HepG2 (cell line): Measurements from ENCODE around the gene AREL1. TPM values are rescaled to one million over a fixed set of nuclear protein-coding genes. Genes with fewer than 3 reads are reported as not detected.

ENCODE experiments used
- ATAC-seq: fragments of 200-7000 bp; cut with Tn5 transposase; 3 replicates; pipeline ENCODE4 v1.9.1; 2020; ENCODE audit warnings: mild to moderate bottlenecking, moderate library complexity
- BruUV-seq: library from RNA; stranded (reverse); fragments of 400-500 nt; replicated peaks from 2 replicates; lab custom pipeline; 2021; lab: Mats Ljungman, UMichigan
- CTCF ChIA-PET: fragments of 300-600 bp; formaldehyde crosslinking; extraction: SDS; loops from one replicate; lab custom pipeline; 2021; ENCODE audit warnings: low total read pairs, inconsistent platforms, low intra/inter-chr PET ratio; lab: Yijun Ruan, JAX
- POLR2A ChIA-PET: fragments of 350-600 bp; sonication (Branson Sonifier 250); formaldehyde crosslinking; loops from one replicate; lab custom pipeline; 2020; ENCODE audit warnings: antibody characterized with exemption, inconsistent platforms; lab: Yijun Ruan, JAX
- DNase-seq: peaks from one replicate; pipeline ENCODE4 v3.0.0-alpha.2; 2015; ENCODE audit warnings: low spot score
- FAIRE-seq: peaks from 3 replicates; lab custom pipeline; 2011; peaks lifted over from hg19 to GRCh38; lab: Jason Lieb, UNC
- H2AFZ ChIP-seq: one replicate; pipeline ENCODE4 v1.6.1; 2011; ENCODE audit warnings: low read length, inconsistent platforms
- H3K27ac ChIP-seq: fragments of 300-600 bp; 3 replicates; pipeline ENCODE4 v1.8.0; 2011; ENCODE audit warnings: mixed run types, mild to moderate bottlenecking, mixed read lengths, low read length, inconsistent platforms; ENCODE audit not compliant: insufficient read depth; ENCODE audit errors: extremely low read length
- H3K27me3 ChIP-seq, 2 experiments: fragments of 200-600 bp in 1 of 2; 2 replicates in 1 of 2; 3 replicates in 1 of 2; pipeline versions ENCODE4 v1.6.0 to v1.8.0; 2011; ENCODE audit warnings: low read length in 2 of 2, mild to moderate bottlenecking in 2 of 2, moderate library complexity in 2 of 2, inconsistent platforms in 1 of 2; ENCODE audit not compliant: insufficient read depth in 2 of 2, control insufficient read depth in 1 of 2
- H3K36me3 ChIP-seq, 2 experiments: fragments of 200-600 bp in 1 of 2; replicated peaks in 1 of 2; 2 replicates in 1 of 2; 3 replicates in 1 of 2; pipeline versions ENCODE4 v1.5.1 to v1.8.0; 2011; ENCODE audit warnings: low read length in 2 of 2, inconsistent platforms in 1 of 2; ENCODE audit not compliant: insufficient read depth in 2 of 2, control insufficient read depth in 1 of 2
- H3K4me1 ChIP-seq: 2 replicates; pipeline ENCODE4 v1.5.1; 2012; ENCODE audit warnings: low read length, inconsistent platforms; ENCODE audit not compliant: insufficient read depth
- H3K4me2 ChIP-seq: 2 replicates; pipeline ENCODE4 v1.6.0; 2011; ENCODE audit warnings: low read depth, low read length, inconsistent platforms
- H3K4me3 ChIP-seq, 3 experiments: fragments of 200-600 bp in 1 of 3; sonication (generic), shearing (Covaris generic) in 1 of 3; replicated peaks in 1 of 3; 2 replicates each; pipeline ENCODE4 v1.5.1; 2011 to 2016; ENCODE audit warnings: low read length in 3 of 3, inconsistent platforms in 2 of 3, low read depth in 2 of 3, mild to moderate bottlenecking in 2 of 3, control low read depth in 1 of 3, mixed read lengths in 1 of 3; ENCODE audit not compliant: insufficient read depth in 1 of 3
- H3K79me2 ChIP-seq: one replicate; pipeline ENCODE4 v1.6.1; 2011; ENCODE audit warnings: low read length, inconsistent platforms; ENCODE audit not compliant: insufficient read depth
- H3K9ac ChIP-seq: 2 replicates; pipeline ENCODE4 v1.6.0; 2011; ENCODE audit warnings: mild to moderate bottlenecking, low read depth, low read length, inconsistent platforms; ENCODE audit not compliant: insufficient read depth
- H3K9me3 ChIP-seq: 2 replicates; pipeline ENCODE4 v1.5.1; 2012; ENCODE audit warnings: mild to moderate bottlenecking, low read length
- H4K20me1 ChIP-seq: 2 replicates; pipeline ENCODE4 v1.6.0; 2011; ENCODE audit warnings: inconsistent platforms, mild to moderate bottlenecking, low read length, moderate library complexity; ENCODE audit not compliant: insufficient read depth
- BRCA1 ChIP-seq: sonication (generic); formaldehyde crosslinking; IDR thresholded peaks from 2 replicates; pipeline ENCODE4 v1.4.0; 2020; ENCODE audit warnings: missing genetic modification reagents
- DNMT1 ChIP-seq: sonication (generic); formaldehyde crosslinking; IDR thresholded peaks from 2 replicates; pipeline ENCODE4 v1.5.1; 2020; ENCODE audit warnings: mild to moderate bottlenecking, missing genetic modification reagents
- FOXC1 ChIP-seq: sonication (generic); formaldehyde crosslinking; IDR thresholded peaks from 2 replicates; pipeline ENCODE4 v1.8.0; 2022; ENCODE audit warnings: mild to moderate bottlenecking, missing genetic modification reagents, borderline replicate concordance
- GABPA ChIP-seq, 2 experiments: IDR thresholded peaks; 2 replicates each; pipeline ENCODE4 v1.6.1; 2011 to 2016; ENCODE audit warnings: low read depth in 2 of 2, low read length in 1 of 2, missing biosample characterization in 1 of 2, missing genetic modification characterization in 1 of 2
- GLI4 ChIP-seq: sonication (generic); formaldehyde crosslinking; IDR thresholded peaks from 2 replicates; pipeline ENCODE4 v1.5.1; 2020; ENCODE audit warnings: missing genetic modification reagents, mild to moderate bottlenecking, moderate library complexity, borderline replicate concordance
- HDAC2 ChIP-seq: sonication (generic); formaldehyde crosslinking; IDR thresholded peaks from 2 replicates; pipeline ENCODE4 v1.4.0; 2020; ENCODE audit warnings: missing genetic modification reagents
- HMG20B ChIP-seq: conservative IDR thresholded peaks from 2 replicates; pipeline ENCODE4 v1.6.1; 2016; ENCODE audit warnings: missing genetic modification reagents, missing compliant biosample characterization
- HNRNPH1 ChIP-seq: fragments of 200-400 bp; formaldehyde crosslinking; optimal IDR thresholded peaks from 2 replicates; pipeline ENCODE3; 2017; ENCODE audit warnings: mild to moderate bottlenecking, low read depth, low read length
- HOXA5 ChIP-seq: sonication (generic); formaldehyde crosslinking; IDR thresholded peaks from 2 replicates; pipeline ENCODE4 v1.4.0; 2020; ENCODE audit warnings: missing genetic modification reagents
- KDM1A ChIP-seq: IDR thresholded peaks from 2 replicates; pipeline ENCODE4 v1.6.1; 2016; ENCODE audit warnings: missing compliant biosample characterization
- KLF15 ChIP-seq: sonication (generic); formaldehyde crosslinking; IDR thresholded peaks from 2 replicates; pipeline ENCODE4 v1.8.1; 2023; ENCODE audit warnings: borderline replicate concordance, mild to moderate bottlenecking, inconsistent platforms, missing genetic modification reagents, mixed read lengths
- SMARCE1 ChIP-seq: fragments of 450-650 bp; IDR thresholded peaks from 2 replicates; pipeline ENCODE4 v1.6.1; 2017; ENCODE audit warnings: borderline replicate concordance
- SRSF9 ChIP-seq: fragments of 200-400 bp; formaldehyde crosslinking; IDR thresholded peaks from 2 replicates; pipeline ENCODE4 v1.6.1; 2018; ENCODE audit warnings: borderline replicate concordance, mild to moderate bottlenecking, low read depth, low read length; ENCODE audit not compliant: insufficient read depth, poor library complexity, severe bottlenecking
- TOE1 ChIP-seq: sonication (generic); formaldehyde crosslinking; IDR thresholded peaks from 2 replicates; pipeline ENCODE4 v1.4.0; 2020; ENCODE audit warnings: mild to moderate bottlenecking, missing genetic modification reagents
- WGBS: methylation state at CpG from one replicate; pipeline ENCODE4 v1.1.6; 2017; ENCODE audit warnings: low lambda C conversion rate; 5-methylcytosine and 5-hydroxymethylcytosine counted together
- in situ Hi-C: cut with HindIII; loops from 2 replicates; pipeline ENCODE4 v1.10.0; 2017; ENCODE audit warnings: low pct_unique_long_range_greater_than_20kb; ENCODE audit not compliant: extremely low pct_ligation_motif_present
- intact Hi-C: fragments of 100-400 bp; cut with micrococcal nuclease; formaldehyde crosslinking; loops from one replicate; pipeline ENCODE4 v1.10.0; 2022; ENCODE audit not compliant: unreplicated experiment
- polyA plus RNA-seq, 8 experiments: library from polyadenylated mRNA; depleted of rRNA in 3 of 8; stranded (reverse) in 7 of 8; unstranded in 1 of 8; fragments of >200 nt; fragmentation: Illumina TruSeq in 4 of 8; extraction: Trizol in 4 of 8; gene quantifications; 2 replicates each; pipeline versions ENCODE4 v1.2.1 to v1.2.3, GENCODE V29; 2011 to 2016; ENCODE audit warnings: low read depth in 4 of 8, missing spikeins in 1 of 8, mixed read lengths in 1 of 8; ENCODE audit not compliant: insufficient read depth in 1 of 8
- total RNA-seq, 5 experiments: library from RNA; depleted of rRNA; stranded (reverse); fragments of >200 nt; fragmentation: Illumina TruSeq; extraction: Trizol; gene quantifications; 2 replicates each; pipeline ENCODE4 v1.2.3, GENCODE V29; 2016; ENCODE audit warnings: low read depth in 1 of 5
- TF ChIP-seq, protein P1 (sequence below): sonication (generic); formaldehyde crosslinking; IDR thresholded peaks from 2 replicates; pipeline ENCODE4 v1.5.1; 2020; ENCODE audit warnings: missing genetic modification reagents, mild to moderate bottlenecking, borderline replicate concordance

AREL1 gene
- total and polyA plus RNA-seq, 2 of the 13 experiments (the other 11 are each of a cell fraction or from before 2014, with no cell fraction given), result 21.3 to 25.4 TPM

DNA sequence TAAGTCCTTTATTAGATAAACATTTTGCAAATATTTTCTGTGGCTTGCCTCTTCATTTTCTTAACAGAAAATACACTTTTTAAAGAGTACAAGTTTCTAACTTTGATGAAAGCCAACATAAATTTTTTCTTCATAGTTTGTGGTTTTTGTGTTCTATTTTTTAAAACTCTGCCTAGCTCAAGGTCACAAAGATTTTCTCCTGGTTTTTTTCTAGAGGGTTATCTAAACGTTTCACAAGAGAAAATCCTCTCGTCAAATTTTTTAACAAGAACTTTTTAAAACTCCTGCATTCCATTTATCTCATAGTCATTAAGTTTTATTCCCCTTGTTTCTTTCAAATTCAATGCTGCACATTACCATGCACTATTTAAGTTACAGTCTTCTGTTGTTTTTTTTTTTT, 8.2 kb downstream of the AREL1 start:
- 71% methylated on average over 2 of the region's 2 CpGs for WGBS
- in situ Hi-C loops, result no loop called here
- Histone ChIP-seq H2AFZ (no peak overlapping the region), H3K4me3 (no peak overlapping the region), H3K4me1 (peaks cover 4% of the 10 kb centered on the region; the same call in 1 of the 2 replicates), H3K27me3 (no peaks in the 10 kb centered on the region), H3K4me2 (no peak overlapping the region), H4K20me1 (no peaks in the 10 kb centered on the region), H3K27ac (no peak overlapping the region), H3K9ac (no peak overlapping the region), H3K79me2 (peaks cover 56% of the 10 kb centered on the region), H3K9me3 (peaks cover 14% of the 10 kb centered on the region), H3K36me3 (peaks cover 0 to 2% of the 10 kb centered on the region in 2 experiments; a peak in 1 of 5 replicates)
- TF ChIP-seq SMARCE1 (no peak), HOXA5 (CRISPR knock-in tag) (no peak), HDAC2 (CRISPR knock-in tag) (no peak), GLI4 (CRISPR knock-in tag) (no peak), GABPA (IDR thresholded peaks at IDR 0.05; ENCODE audit: low read depth, low read length) (no peak), GABPA (CRISPR knock-in tag; IDR thresholded peaks at IDR 0.05; ENCODE audit: low read depth) (no peak)
- ATAC-seq (no peak), FAIRE-seq (no peak), DNase-seq (no peak)
- ChIA-PET CTCF (no interaction called here), POLR2A (no interaction called here)
- intact Hi-C loops, result no loop called here
- BruUV-seq, result no TSS peak

DNA sequence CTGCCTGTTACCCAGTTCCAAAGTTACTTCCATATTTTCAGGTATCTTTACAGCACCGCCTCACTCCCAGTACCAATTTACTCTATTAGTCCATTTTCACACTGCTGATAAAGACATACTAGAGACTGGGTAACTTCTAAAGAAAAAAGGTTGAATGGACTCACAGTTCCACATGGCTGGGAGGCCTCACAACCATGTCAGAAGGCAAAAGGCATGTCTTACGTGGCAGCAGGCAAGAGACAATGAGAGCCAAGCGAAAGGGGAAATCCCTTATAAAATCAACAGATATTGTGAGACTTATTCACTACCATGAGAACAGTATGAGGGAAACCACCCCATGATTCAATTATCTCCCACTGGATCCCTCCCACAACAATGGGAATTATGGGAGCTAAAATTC, 9.8 kb downstream of the AREL1 start:
- no peak for FAIRE-seq
- H2AFZ ChIP-seq, result no peak overlapping the region
- peaks cover 14% of the 10 kb centered on the region for H3K9me3 ChIP-seq
- BruUV-seq, result no TSS peak
- peaks cover 40% of the 10 kb centered on the region for H3K79me2 ChIP-seq
- H3K4me3 ChIP-seq, result no peak overlapping the region
- no peak for TF ChIP-seq BRCA1 (CRISPR knock-in tag)
- TF ChIP-seq SRSF9, result no peak
- no peak for TF ChIP-seq KLF15 (CRISPR knock-in tag)
- no peak for TF ChIP-seq KDM1A (CRISPR knock-in tag)
- no peak for TF ChIP-seq TOE1 (CRISPR knock-in tag)
- TF ChIP-seq DNMT1 (CRISPR knock-in tag), result no peak
- TF ChIP-seq HNRNPH1, result no peak
- TF ChIP-seq HMG20B (CRISPR knock-in tag), result no peak
- TF ChIP-seq, protein P1, sequence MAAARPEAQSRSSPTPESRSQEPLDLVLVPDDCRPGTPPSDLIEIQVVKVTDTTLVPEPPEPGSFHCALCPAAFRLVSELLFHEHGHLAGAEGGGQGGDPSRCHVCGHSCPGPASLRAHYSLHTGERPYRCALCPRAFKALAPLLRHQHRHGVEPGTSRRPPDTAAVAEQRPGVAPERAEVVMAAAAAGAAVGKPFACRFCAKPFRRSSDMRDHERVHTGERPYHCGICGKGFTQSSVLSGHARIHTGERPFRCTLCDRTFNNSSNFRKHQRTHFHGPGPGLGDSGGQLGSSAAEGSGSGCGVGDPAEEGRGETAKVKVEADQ, result no peak
- no peak for TF ChIP-seq FOXC1 (CRISPR knock-in tag)
- POLR2A ChIA-PET, result no interaction called here
- no peaks in the 10 kb centered on the region for H3K27me3 ChIP-seq
- no peak for DNase-seq
- WGBS, result 97% methylated on average over 3 of the region's 3 CpGs
- H3K4me2 ChIP-seq, result no peak overlapping the region
- CTCF ChIA-PET, result no interaction called here
- no peaks in the 10 kb centered on the region for H3K4me1 ChIP-seq
- peaks cover 0 to 6% of the 10 kb centered on the region in 2 experiments; a peak in 1 of 5 replicates for H3K36me3 ChIP-seq
- H3K9ac ChIP-seq, result no peak overlapping the region
- no peak overlapping the region for H3K27ac ChIP-seq
- intact Hi-C loops, result no loop called here
- H4K20me1 ChIP-seq, result no peaks in the 10 kb centered on the region
- ATAC-seq, result no peak
- in situ Hi-C loops, result no loop called here
